ENCODE data around the gene NFIB. TPM values are rescaled to one million over a fixed set of nuclear protein-coding genes. Genes with fewer than 3 reads are reported as not detected.

The NFIB gene
- total RNA-seq, 2 donors from 2014 or later = 110 to 118 TPM

DNA sequence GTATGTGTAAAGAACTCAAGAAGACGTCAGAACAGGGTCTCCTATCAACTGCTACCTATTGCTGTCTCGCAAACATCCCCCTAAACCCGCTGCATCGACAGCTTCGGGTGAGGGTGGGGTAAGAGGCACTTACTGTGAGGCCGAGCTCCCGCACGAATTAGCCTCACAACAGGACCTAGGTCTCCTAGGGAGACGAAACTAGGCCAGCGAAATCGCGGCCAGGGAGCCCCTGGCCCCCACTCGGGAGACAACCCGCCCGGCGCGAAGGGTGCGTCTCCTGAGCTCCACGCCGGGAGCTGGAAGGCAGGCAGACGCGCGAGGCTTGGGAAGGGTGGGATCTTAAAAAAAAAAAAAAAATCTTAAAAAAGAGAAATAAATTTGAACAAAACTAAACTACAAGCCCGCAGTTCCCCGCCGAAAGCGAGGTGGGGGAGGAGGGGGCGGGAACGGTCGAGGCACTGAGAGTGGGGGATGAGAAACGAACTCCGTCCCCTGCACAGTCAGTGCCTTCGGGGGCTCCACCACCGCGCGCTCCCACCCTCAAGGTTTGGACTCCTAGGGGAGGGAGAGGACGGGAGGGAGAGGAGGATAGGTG is 33.0 kb upstream of the NFIB start:
- DNase-seq (peak; percentile 44), ATAC-seq (peak; percentile 7 to 12)
- intact Hi-C loops (cut with DNase I) = loop anchor here (2.0 to 5.0 kb wide), 2 partner anchors 24 to 35 kb away; partner anchors contain the start of gene NFIB (in 1 of the 2)

DNA sequence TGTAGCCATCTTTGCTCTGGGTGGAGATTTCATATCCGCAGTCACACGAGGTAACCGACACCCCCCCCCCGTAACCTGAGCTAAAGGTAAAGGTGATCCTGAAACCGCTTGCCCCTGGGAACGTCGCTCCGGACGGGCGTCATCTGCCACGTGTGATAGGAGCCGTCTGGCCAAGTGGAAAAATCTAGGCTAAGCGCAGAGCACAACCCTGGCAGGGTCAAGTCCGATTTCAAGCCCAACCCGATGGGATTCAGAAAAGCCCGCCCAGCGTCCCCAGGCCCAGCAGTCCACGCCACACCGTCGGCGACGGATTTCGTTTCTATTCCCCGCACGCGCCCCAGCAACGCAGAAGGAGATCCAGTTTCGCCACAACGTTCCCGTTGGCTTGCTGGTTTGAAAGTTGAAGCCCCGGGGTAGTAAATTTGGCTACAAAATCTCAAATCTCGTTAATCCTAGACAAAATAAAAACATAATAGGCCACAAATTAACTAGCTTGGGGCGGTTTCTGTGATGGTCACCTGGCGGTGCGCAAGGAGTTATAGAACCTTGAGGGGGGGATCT is 32.4 kb upstream of the NFIB start:
- DNase-seq (peak; percentile 75), ATAC-seq (peak; percentile 15 to 27)
- intact Hi-C loops (cut with DNase I) = loop anchor here (2.0 to 5.0 kb wide), 2 partner anchors 24 to 34 kb away; partner anchors contain the start of gene NFIB (in 1 of the 2)

DNA sequence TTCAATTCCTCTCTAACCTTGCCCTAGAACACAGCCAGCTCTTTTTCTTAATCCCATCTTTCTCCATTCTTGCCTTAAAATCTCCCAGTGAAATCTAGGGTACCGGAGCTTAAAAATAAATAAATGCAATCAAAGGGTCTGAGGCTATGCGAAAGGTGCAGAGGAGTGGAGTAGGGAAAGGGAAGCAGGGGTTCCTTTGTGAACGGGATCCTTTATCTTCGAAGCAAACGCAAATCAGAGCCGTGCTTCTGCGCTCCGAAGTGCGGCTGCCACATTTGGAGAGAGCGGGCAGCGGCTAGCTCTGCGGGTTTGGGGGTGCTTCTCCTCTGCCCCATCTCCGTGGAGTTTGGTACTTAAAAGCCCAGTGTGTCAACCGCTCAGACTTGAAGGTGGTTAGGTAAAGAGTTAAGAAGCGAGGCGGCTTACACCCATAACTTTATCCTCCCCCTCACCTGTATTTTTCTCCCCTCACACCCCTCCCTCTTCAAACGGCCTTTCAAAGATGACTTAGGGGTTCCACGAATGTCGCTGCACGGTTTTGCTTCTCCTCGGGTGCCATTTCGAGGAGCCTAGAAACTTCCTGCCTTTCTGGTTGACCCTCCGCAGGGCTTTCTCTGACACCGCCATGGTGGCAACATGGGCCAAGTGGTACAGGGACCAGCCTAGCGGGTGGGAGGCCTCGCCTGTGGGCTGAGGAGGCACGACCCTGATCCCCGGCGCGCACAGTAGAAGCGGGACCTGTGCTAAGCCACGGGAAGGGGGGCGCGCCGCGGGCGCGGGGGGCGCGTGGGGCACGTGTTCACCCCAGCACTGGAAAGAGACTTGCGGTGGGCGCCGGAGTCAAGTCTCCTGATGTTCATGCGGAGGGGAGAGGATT is 31.7 kb upstream of the NFIB start:
- intact Hi-C loops (cut with DNase I) = loop anchor here (2.0 to 5.0 kb wide), 2 partner anchors 23 to 33 kb away; partner anchors contain the start of gene NFIB (in 1 of the 2)
- ATAC-seq = no peak
- no peak for DNase-seq

DNA sequence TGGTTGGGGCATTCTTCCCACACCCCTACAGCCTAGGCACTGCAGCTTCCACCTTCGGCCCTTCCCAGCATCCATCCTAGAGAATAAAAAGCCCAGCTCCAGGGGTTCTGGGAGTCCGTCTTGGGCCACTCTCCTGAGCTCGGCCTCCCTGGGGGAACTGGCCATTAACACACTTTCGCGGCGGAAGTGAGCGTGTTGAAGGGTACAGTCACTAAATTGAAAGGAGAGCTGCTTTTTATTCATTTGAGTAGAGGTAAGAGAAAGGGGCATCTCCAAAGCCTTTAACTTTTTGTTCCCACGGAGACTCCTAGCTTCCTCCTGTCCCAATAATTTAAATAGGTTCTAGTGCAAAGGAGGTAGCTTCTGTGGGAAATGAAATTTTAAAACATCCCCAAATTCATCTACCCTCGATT is 31.0 kb upstream of the NFIB start:
- DNase-seq (no peak), ATAC-seq (no peak)
- intact Hi-C loops (cut with DNase I) = loop anchor here in 1 of 2 donors (5.0 kb wide), 1 partner anchor 33 kb away; the partner anchor contains the start of gene NFIB

DNA sequence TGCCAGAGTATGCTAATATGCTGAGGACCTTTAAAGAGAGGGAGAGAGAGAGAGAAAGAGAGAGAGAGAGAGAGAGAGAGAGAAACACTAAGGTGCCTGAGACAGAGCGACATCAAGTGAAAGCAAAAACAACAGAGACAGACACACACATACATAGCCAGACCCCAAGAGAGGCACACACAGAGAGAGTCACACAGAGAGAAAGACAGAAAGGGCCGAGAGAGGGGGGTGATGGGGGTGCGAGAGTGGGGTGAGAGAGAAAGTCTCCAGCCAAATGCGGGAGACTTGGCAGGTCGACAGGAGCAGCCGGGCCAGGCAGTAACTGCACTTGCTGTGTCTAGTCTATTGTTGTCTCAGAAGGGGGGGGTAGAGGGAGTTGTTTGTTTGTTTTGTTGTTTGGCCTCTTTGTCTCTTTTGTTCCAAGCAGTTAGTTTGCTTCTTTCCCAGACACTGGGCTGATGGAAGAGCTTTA is 30.1 kb upstream of the NFIB start:
- intact Hi-C loops (cut with DNase I) = no loop called here
- DNase-seq (peak; percentile 45), ATAC-seq (peak in 1 of 2 donors; percentile 10)

GRCh38 chr9:14343261-14344031 is 29.5 kb upstream of the NFIB start:
- no peak for ATAC-seq
- intact Hi-C loops (cut with DNase I) = no loop called here

GRCh38 chr9:14342736-14343135 is 28.8 kb upstream of the NFIB start:
- ATAC-seq = no peak
- DNase-seq = no peak
- intact Hi-C loops (cut with DNase I) = no loop called here

More at GRCh38 chr9:14343261-14344031, 29.5 kb upstream of the NFIB start:
- no peak for DNase-seq

DNA sequence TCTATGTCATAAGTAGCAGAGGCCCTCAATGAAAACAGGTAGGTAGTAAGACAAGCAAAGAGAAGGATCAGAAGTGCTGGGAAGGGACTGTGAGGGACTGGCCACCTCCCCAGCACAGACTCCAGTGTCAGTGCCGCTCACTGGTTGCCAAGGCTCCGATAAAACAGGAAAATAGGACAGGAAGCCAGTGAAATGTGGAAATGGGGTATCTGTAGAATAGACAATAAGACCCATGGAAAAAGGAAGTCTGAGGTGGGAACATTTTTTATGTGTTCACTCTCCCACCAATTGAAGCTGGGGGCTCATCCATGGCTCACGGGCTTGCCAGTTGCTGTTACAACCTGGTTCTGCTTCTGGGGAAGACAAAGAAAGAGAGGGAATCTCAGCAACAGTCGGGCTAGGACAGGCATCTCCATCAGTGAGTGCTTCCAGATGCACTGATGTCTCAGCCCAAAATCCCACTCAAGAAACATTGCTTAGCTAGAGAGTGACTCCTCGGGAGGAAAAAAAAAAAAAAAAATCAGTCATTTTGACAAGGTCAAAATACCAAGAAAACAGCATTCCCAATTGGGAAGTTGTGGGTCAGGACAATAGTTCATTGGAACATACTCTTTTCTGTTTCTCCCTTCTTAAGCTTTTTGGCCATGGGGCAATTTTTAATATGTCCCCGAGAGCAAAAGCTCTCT is 27.6 kb upstream of the NFIB start:
- DNase-seq = no peak
- ATAC-seq = no peak
- intact Hi-C loops (cut with DNase I) = no loop called here

DNA sequence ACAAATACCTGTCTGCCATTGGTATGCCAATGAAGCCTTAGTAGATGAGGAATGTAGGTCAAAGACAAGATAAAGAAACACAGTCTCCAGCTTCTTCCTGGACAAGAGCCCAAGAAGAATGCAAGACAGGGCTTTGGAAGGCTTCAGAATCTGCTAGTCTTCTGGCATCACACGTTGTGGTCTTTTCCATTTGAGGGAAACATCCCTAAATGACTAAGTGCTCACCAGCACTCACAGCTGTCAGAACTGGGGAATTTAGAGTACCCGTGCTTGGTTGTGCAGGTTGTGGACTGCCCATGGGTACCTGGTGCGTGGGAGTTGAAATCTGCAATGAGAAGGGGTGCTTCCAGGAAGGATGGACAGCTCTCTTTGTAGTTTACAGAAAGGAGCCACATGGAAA is 27.1 kb upstream of the NFIB start:
- ATAC-seq (no peak), DNase-seq (no peak)
- intact Hi-C loops (cut with DNase I) = no loop called here

GRCh38 chr9:14340219-14340873 is 26.4 kb upstream of the NFIB start:
- no peak for DNase-seq
- no peak for ATAC-seq
- intact Hi-C loops (cut with DNase I) = no loop called here

- ATAC-seq = no peak
- DNase-seq = no peak
- intact Hi-C loops (cut with DNase I) = no loop called here
Measured at GRCh38 chr9:14339746-14340145, 25.8 kb upstream of the NFIB start.

DNA sequence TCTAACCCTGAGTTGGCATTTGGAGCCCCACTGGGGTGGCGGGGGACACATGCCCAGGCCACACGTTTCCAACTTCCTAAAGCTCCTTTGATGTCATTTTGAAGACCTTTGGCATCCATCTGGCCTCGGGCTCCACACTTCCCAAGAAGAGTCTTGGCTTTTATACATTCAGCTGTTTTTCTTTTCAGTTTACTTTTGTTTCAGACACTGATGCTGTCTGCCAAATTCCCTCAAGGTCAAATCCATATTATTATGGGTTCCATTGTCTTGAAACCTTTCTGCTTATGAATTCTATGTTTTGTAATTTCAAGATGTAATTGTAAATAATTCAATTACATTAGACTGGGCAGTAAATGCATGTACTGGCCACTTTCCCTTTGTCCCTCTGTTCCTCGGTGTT is 23.7 kb upstream of the NFIB start:
- intact Hi-C loops (cut with DNase I) = no loop called here
- DNase-seq (no peak), ATAC-seq (no peak)

- no peak for DNase-seq
- no peak for ATAC-seq
Measured at GRCh38 chr9:14336244-14336643, 22.3 kb upstream of the NFIB start.

DNA sequence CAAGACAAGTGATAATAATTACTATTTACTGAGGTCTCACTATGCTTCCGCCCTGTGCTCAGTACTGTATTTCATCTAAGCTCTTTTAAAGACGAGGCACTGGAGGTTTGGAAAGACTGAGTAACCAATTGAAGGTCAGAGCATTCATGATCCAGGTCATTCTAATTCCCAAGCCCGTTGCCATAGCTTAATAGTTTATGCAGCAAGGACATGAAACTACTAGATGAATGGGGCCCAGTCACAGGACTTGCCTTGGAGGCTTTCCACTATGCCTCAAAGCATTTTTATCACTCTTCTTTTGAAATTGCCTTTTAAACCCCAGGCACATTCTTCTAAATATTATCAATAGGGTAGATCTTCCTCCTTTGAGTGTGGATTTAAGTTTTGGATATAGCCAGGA is 17.2 kb upstream of the NFIB start:
- ATAC-seq (no peak), DNase-seq (no peak)
- intact Hi-C loops (cut with DNase I) = no loop called here

More at GRCh38 chr9:14336244-14336643, 22.3 kb upstream of the NFIB start:
- intact Hi-C loops (cut with DNase I) = no loop called here

- intact Hi-C loops (cut with DNase I) = no loop called here
- DNase-seq (no peak), ATAC-seq (no peak)
Measured at GRCh38 chr9:14327036-14327435, 13.1 kb upstream of the NFIB start.

DNA sequence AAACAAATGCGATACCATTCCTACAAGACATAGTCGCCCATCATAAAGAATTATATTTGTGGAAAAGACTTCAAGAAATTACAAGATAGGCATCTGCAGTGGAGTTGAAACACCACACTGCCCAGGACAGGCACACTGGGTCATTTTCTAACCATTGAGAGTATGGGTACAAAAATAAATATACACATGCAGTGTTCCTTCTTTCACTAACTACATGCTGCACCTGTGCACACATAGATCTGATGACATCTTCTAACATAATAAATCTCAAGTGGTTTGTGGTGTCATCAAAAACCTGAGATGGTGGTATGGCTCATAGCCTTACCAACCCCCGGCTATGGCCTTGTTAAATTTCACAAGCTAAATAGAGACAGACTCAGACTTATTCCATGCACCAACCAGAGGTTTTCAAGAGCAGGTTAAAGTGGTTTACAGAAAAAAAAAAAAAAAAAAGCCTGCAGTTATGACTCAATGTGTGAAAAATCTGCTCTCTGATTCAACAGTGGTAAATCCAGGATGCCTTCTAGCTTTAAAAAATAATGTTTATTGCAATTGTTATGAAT is 12.4 kb upstream of the NFIB start:
- ATAC-seq = no peak

DNA sequence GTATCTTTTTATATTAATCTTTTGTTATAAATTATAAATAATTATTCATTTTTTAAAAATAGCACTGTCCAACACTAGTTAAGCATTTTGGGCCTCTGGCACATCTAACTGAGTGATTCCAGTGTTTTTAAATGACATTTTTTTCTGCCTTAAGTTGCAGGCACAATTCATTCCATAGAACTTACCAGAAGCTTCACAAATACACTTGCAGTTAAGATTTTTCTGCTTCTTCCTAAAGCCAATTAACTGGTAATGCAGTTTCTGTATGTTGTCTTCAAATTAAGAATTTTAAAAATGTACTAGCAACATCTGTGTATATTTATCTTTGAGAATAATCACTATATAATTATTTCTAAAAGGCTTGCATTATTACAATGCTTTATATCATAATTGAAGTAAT is 11.2 kb upstream of the NFIB start:
- DNase-seq (no peak), ATAC-seq (no peak)
- intact Hi-C loops (cut with DNase I) = no loop called here

More for the DNA sequence above, 12.4 kb upstream of the NFIB start:
- intact Hi-C loops (cut with DNase I) = no loop called here
- no peak for DNase-seq
